ENCODE results near the gene LRRC10B. TPM values are rescaled to one million over a fixed set of nuclear protein-coding genes. Genes with fewer than 3 reads are reported as not detected.

LRRC10B gene
- total and polyA plus RNA-seq, 5 donors from 2014 or later, result not detected

- Mint-ChIP-seq H3K27ac (no peak overlapping the region), H3K9me3 (peaks cover 0 to 1% (median 0%) of the 10 kb centered on the region in 7 donors), H3K4me3 (no peak overlapping the region), H3K36me3 (no peaks in the 10 kb centered on the region), H3K27me3 (peaks cover 15% of the 10 kb centered on the region), H3K4me1 (peaks cover 0 to 1% (median 0%) of the 10 kb centered on the region in 4 donors)
- no peak overlapping the region for H3K27ac ChIP-seq (ENCODE audit: insufficient read depth, low read length, poor library complexity, severe bottlenecking)
- H3K27me3 ChIP-seq (ENCODE audit: control insufficient read depth, insufficient read depth, low read length), result peaks cover under 1% of the 10 kb centered on the region
- no peaks in the 10 kb centered on the region for H3K4me1 ChIP-seq (ENCODE audit: control insufficient read depth, insufficient read depth, low read length, poor library complexity, severe bottlenecking)
- ATAC-seq (ENCODE audit: low read depth in 2 of 2), result no peak
- no peaks in the 10 kb centered on the region for H3K9me3 ChIP-seq (ENCODE audit: control insufficient read depth in 2 of 2, low read length in 2 of 2)
- no peak for DNase-seq
- no peaks in the 10 kb centered on the region for H3K36me3 ChIP-seq (ENCODE audit: control insufficient read depth, insufficient read depth, low read length)
- H3K4me3 ChIP-seq (ENCODE audit: low read depth, low read length), result no peak overlapping the region
Observed at GRCh38 chr11:61549177-61549576, 40.6 kb downstream of the LRRC10B start.

GRCh38 chr11:61549662-61550568 lies 41.4 kb downstream of the LRRC10B start:
- peaks cover 4% of the 10 kb centered on the region for H3K27me3 ChIP-seq (ENCODE audit: control insufficient read depth, insufficient read depth, low read length)
- Mint-ChIP-seq H3K27me3 (peaks cover 15% of the 10 kb centered on the region), H3K9me3 (peaks cover 0 to 1% (median 0%) of the 10 kb centered on the region in 7 donors), H3K27ac (no peak overlapping the region), H3K4me3 (no peak overlapping the region), H3K4me1 (peaks cover 0 to 6% (median 0%) of the 10 kb centered on the region in 4 donors), H3K36me3 (no peaks in the 10 kb centered on the region)
- H3K36me3 ChIP-seq (ENCODE audit: control insufficient read depth, insufficient read depth, low read length), result no peaks in the 10 kb centered on the region
- no peaks in the 10 kb centered on the region for H3K9me3 ChIP-seq (ENCODE audit: control insufficient read depth in 2 of 2, low read length in 2 of 2)
- DNase-seq (no peak), ATAC-seq (ENCODE audit: low read depth in 2 of 2) (no peak)
- H3K4me3 ChIP-seq (ENCODE audit: low read depth, low read length), result no peak overlapping the region
- no peak overlapping the region for H3K27ac ChIP-seq (ENCODE audit: insufficient read depth, low read length, poor library complexity, severe bottlenecking)
- peaks cover under 1% of the 10 kb centered on the region for H3K4me1 ChIP-seq (ENCODE audit: control insufficient read depth, insufficient read depth, low read length, poor library complexity, severe bottlenecking)

- Mint-ChIP-seq H3K27ac (peak overlapping the region in 1 of 3 donors; percentile 77), H3K4me3 (no peak overlapping the region), H3K36me3 (no peaks in the 10 kb centered on the region), H3K4me1 (peaks cover 0 to 8% (median 0%) of the 10 kb centered on the region in 4 donors), H3K27me3 (peaks cover 19% of the 10 kb centered on the region), H3K9me3 (peaks cover 0 to 2% (median 0%) of the 10 kb centered on the region in 7 donors)
- no peak for DNase-seq
- H3K36me3 ChIP-seq (ENCODE audit: control insufficient read depth, insufficient read depth, low read length), result no peaks in the 10 kb centered on the region
- H3K9me3 ChIP-seq (ENCODE audit: control insufficient read depth in 2 of 2, low read length in 2 of 2), result no peaks in the 10 kb centered on the region
- no peak for ATAC-seq (ENCODE audit: low read depth in 2 of 2)
- peaks cover 6% of the 10 kb centered on the region for H3K4me1 ChIP-seq (ENCODE audit: control insufficient read depth, insufficient read depth, low read length, poor library complexity, severe bottlenecking)
- no peak overlapping the region for H3K4me3 ChIP-seq (ENCODE audit: low read depth, low read length)
- H3K27ac ChIP-seq (ENCODE audit: insufficient read depth, low read length, poor library complexity, severe bottlenecking), result no peak overlapping the region
- peaks cover 4% of the 10 kb centered on the region for H3K27me3 ChIP-seq (ENCODE audit: control insufficient read depth, insufficient read depth, low read length)
Observed at GRCh38 chr11:61550665-61551227, 42.2 kb downstream of the LRRC10B start.

- peaks cover 6% of the 10 kb centered on the region for H3K4me1 ChIP-seq (ENCODE audit: control insufficient read depth, insufficient read depth, low read length, poor library complexity, severe bottlenecking)
- peaks cover 4% of the 10 kb centered on the region for H3K27me3 ChIP-seq (ENCODE audit: control insufficient read depth, insufficient read depth, low read length)
- Mint-ChIP-seq H3K27me3 (peaks cover 27% of the 10 kb centered on the region), H3K9me3 (peaks cover 0 to 6% (median 0%) of the 10 kb centered on the region in 7 donors), H3K27ac (peak overlapping the region in 1 of 3 donors; percentile 5), H3K4me1 (peaks cover 0 to 10% (median 0%) of the 10 kb centered on the region in 4 donors), H3K36me3 (no peaks in the 10 kb centered on the region), H3K4me3 (no peak overlapping the region)
- no peak for ATAC-seq (ENCODE audit: low read depth in 2 of 2)
- no peaks in the 10 kb centered on the region for H3K9me3 ChIP-seq (ENCODE audit: control insufficient read depth in 2 of 2, low read length in 2 of 2)
- DNase-seq, result no peak
- H3K27ac ChIP-seq (ENCODE audit: insufficient read depth, low read length, poor library complexity, severe bottlenecking), result no peak overlapping the region
- H3K36me3 ChIP-seq (ENCODE audit: control insufficient read depth, insufficient read depth, low read length), result no peaks in the 10 kb centered on the region
- H3K4me3 ChIP-seq (ENCODE audit: low read depth, low read length), result no peak overlapping the region
Observed at GRCh38 chr11:61551634-61552033, 43.1 kb downstream of the LRRC10B start.

GRCh38 chr11:61552108-61552635 lies 43.6 kb downstream of the LRRC10B start:
- H3K9me3 Mint-ChIP-seq, result peaks cover 0 to 6% (median 0%) of the 10 kb centered on the region in 7 donors
- H3K27ac Mint-ChIP-seq, result no peak overlapping the region
- Histone ChIP-seq H3K4me3 (ENCODE audit: low read depth, low read length) (no peak overlapping the region), H3K27me3 (ENCODE audit: control insufficient read depth, insufficient read depth, low read length) (peaks cover 6% of the 10 kb centered on the region), H3K4me1 (ENCODE audit: control insufficient read depth, insufficient read depth, low read length, poor library complexity, severe bottlenecking) (peaks cover 6% of the 10 kb centered on the region), H3K27ac (ENCODE audit: insufficient read depth, low read length, poor library complexity, severe bottlenecking) (no peak overlapping the region), H3K36me3 (ENCODE audit: control insufficient read depth, insufficient read depth, low read length) (no peaks in the 10 kb centered on the region), H3K9me3 (ENCODE audit: control insufficient read depth in 2 of 2, low read length in 2 of 2) (no peaks in the 10 kb centered on the region)
- ATAC-seq (ENCODE audit: low read depth in 2 of 2), result no peak
- no peak for DNase-seq
- H3K4me3 Mint-ChIP-seq, result no peak overlapping the region
- no peaks in the 10 kb centered on the region for H3K36me3 Mint-ChIP-seq
- H3K27me3 Mint-ChIP-seq, result peaks cover 30% of the 10 kb centered on the region
- peaks cover 0 to 10% (median 0%) of the 10 kb centered on the region in 4 donors for H3K4me1 Mint-ChIP-seq

GRCh38 chr11:61553373-61554171 lies 45.0 kb downstream of the LRRC10B start:
- DNase-seq, result no peak
- peak overlapping the region in 1 of 3 donors; percentile 9 for H3K27ac Mint-ChIP-seq
- no peaks in the 10 kb centered on the region for H3K36me3 ChIP-seq (ENCODE audit: control insufficient read depth, insufficient read depth, low read length)
- no peaks in the 10 kb centered on the region for H3K9me3 ChIP-seq (ENCODE audit: control insufficient read depth in 2 of 2, low read length in 2 of 2)
- ATAC-seq (ENCODE audit: low read depth in 2 of 2), result no peak
- H3K27me3 Mint-ChIP-seq, result peaks cover 37% of the 10 kb centered on the region
- no peak overlapping the region for H3K4me3 Mint-ChIP-seq
- H3K27ac ChIP-seq (ENCODE audit: insufficient read depth, low read length, poor library complexity, severe bottlenecking), result no peak overlapping the region
- H3K4me3 ChIP-seq (ENCODE audit: low read depth, low read length), result no peak overlapping the region
- peaks cover 6% of the 10 kb centered on the region for H3K27me3 ChIP-seq (ENCODE audit: control insufficient read depth, insufficient read depth, low read length)
- H3K36me3 Mint-ChIP-seq, result no peaks in the 10 kb centered on the region
- H3K4me1 Mint-ChIP-seq, result peaks cover 0 to 10% (median 0%) of the 10 kb centered on the region in 4 donors
- H3K4me1 ChIP-seq (ENCODE audit: control insufficient read depth, insufficient read depth, low read length, poor library complexity, severe bottlenecking), result peaks cover 6% of the 10 kb centered on the region
- H3K9me3 Mint-ChIP-seq, result peaks cover 0 to 6% (median 0%) of the 10 kb centered on the region in 7 donors
